ENCODE measurements around the gene PIEZO1.

Gene PIEZO1

DNA sequence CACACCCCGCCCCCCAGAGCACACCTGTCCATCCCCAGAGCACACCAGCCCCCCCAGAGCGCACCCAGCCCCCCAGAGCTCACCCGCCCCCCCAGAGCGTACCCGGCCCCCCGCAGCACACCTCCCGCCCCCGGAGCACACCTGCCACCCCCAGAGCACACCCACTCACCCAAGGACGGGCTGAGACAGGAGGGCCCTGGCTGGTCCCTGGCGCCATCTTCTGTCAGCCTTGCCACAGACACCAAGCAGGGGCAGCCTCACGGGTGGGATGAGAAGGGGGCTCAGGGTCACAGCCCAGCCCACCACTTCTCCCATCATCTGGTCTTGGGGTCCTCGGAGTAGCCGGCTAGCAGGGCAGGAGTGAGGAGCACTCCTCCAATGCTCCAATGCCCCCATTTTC lies 31.8 kb downstream of the PIEZO1 start:
- no peak overlapping the region for H2AFZ ChIP-seq (ENCODE audit: insufficient read depth, low read length, poor library complexity)
- H4K12ac ChIP-seq (ENCODE audit: low read depth, low read length), result no peak overlapping the region
- no peak overlapping the region for H3K9ac ChIP-seq (ENCODE audit: low read length)
- no peaks in the 10 kb centered on the region for H3K27me3 ChIP-seq (ENCODE audit: insufficient read depth, low read length)
- H3K9me3 ChIP-seq (ENCODE audit: insufficient read depth, low read depth, low read length), result peaks cover 2% of the 10 kb centered on the region
- peaks cover 0 to 6% of the 10 kb centered on the region in 2 experiments for H3K4me1 ChIP-seq (ENCODE audit: control insufficient read depth in 1 of 2, insufficient read depth in 2 of 2, low read length in 2 of 2)
- no peak overlapping the region for H3K4ac ChIP-seq (ENCODE audit: low read depth, low read length)
- no peak overlapping the region for H2AK5ac ChIP-seq (ENCODE audit: low read length)
- no peak overlapping the region for H4K91ac ChIP-seq (ENCODE audit: low read depth, low read length)
- no CpG with 5 or more reads among the region's 13 CpGs for WGBS (ENCODE audit: extremely low coverage, insufficient coverage, insufficient read length)
- H4K8ac ChIP-seq (ENCODE audit: low read depth, low read length), result no peak overlapping the region
- H3K79me1 ChIP-seq (ENCODE audit: low read length), result no peaks in the 10 kb centered on the region
- H3K4me3 ChIP-seq (ENCODE audit: low read depth, low read length), result no peak overlapping the region
- no peak overlapping the region for H2BK5ac ChIP-seq (ENCODE audit: low read depth, low read length, poor library complexity)
- no peak for DNase-seq
- H3K18ac ChIP-seq (ENCODE audit: low read length), result no peak overlapping the region
- no peak overlapping the region for H3K14ac ChIP-seq (ENCODE audit: low read length)
- H3K23ac ChIP-seq (ENCODE audit: low read length), result no peak overlapping the region
- H2BK120ac ChIP-seq (ENCODE audit: insufficient read depth, low read length, poor library complexity), result no peak overlapping the region
- no peak overlapping the region for H2BK12ac ChIP-seq (ENCODE audit: low read length)
- H3K4me2 ChIP-seq (ENCODE audit: low read length), result no peak overlapping the region
- peaks cover 2% of the 10 kb centered on the region for H3K79me2 ChIP-seq (ENCODE audit: control insufficient read depth, insufficient read depth, low read length, poor library complexity)
- no peak overlapping the region for H3K27ac ChIP-seq (ENCODE audit: low read depth, low read length)
- peaks cover 4 to 10% of the 10 kb centered on the region in 2 experiments for H3K36me3 ChIP-seq (ENCODE audit: control insufficient read depth in 1 of 2, insufficient read depth in 2 of 2, low read length in 2 of 2)

GRCh38 chr16:88752386-88753002 lies 32.5 kb downstream of the PIEZO1 start:
- no peak overlapping the region for H4K8ac ChIP-seq (ENCODE audit: low read depth, low read length)
- DNase-seq, result no peak
- no peak overlapping the region for H3K27ac ChIP-seq (ENCODE audit: low read depth, low read length)
- no peak overlapping the region for H2BK5ac ChIP-seq (ENCODE audit: low read depth, low read length, poor library complexity)
- H2AK5ac ChIP-seq (ENCODE audit: low read length), result no peak overlapping the region
- no peak overlapping the region for H4K91ac ChIP-seq (ENCODE audit: low read depth, low read length)
- H3K4me2 ChIP-seq (ENCODE audit: low read length), result no peak overlapping the region
- H3K27me3 ChIP-seq (ENCODE audit: insufficient read depth, low read length), result no peaks in the 10 kb centered on the region
- H3K79me1 ChIP-seq (ENCODE audit: low read length), result no peaks in the 10 kb centered on the region
- H2BK12ac ChIP-seq (ENCODE audit: low read length), result no peak overlapping the region
- H3K23ac ChIP-seq (ENCODE audit: low read length), result no peak overlapping the region
- H2BK120ac ChIP-seq (ENCODE audit: insufficient read depth, low read length, poor library complexity), result no peak overlapping the region
- no peak overlapping the region for H3K4ac ChIP-seq (ENCODE audit: low read depth, low read length)
- no peak overlapping the region for H4K12ac ChIP-seq (ENCODE audit: low read depth, low read length)
- H3K14ac ChIP-seq (ENCODE audit: low read length), result no peak overlapping the region
- peaks cover 2% of the 10 kb centered on the region for H3K9me3 ChIP-seq (ENCODE audit: insufficient read depth, low read depth, low read length)
- no peak overlapping the region for H3K4me3 ChIP-seq (ENCODE audit: low read depth, low read length)
- peaks cover 0 to 6% of the 10 kb centered on the region in 2 experiments for H3K4me1 ChIP-seq (ENCODE audit: control insufficient read depth in 1 of 2, insufficient read depth in 2 of 2, low read length in 2 of 2)
- no CpG with 5 or more reads among the region's 16 CpGs for WGBS (ENCODE audit: extremely low coverage, insufficient coverage, insufficient read length)
- H2AFZ ChIP-seq (ENCODE audit: insufficient read depth, low read length, poor library complexity), result no peak overlapping the region
- no peak overlapping the region for H3K9ac ChIP-seq (ENCODE audit: low read length)
- H3K36me3 ChIP-seq (ENCODE audit: control insufficient read depth in 1 of 2, insufficient read depth in 2 of 2, low read length in 2 of 2), result peaks cover 4 to 12% of the 10 kb centered on the region in 2 experiments
- peaks cover 2% of the 10 kb centered on the region for H3K79me2 ChIP-seq (ENCODE audit: control insufficient read depth, insufficient read depth, low read length, poor library complexity)
- no peak overlapping the region for H3K18ac ChIP-seq (ENCODE audit: low read length)

- Histone ChIP-seq H3K4me3 (ENCODE audit: low read depth, low read length) (no peak overlapping the region), H2BK120ac (ENCODE audit: insufficient read depth, low read length, poor library complexity) (no peak overlapping the region), H2AFZ (ENCODE audit: insufficient read depth, low read length, poor library complexity) (no peak overlapping the region), H3K9ac (ENCODE audit: low read length) (no peak overlapping the region), H4K91ac (ENCODE audit: low read depth, low read length) (no peak overlapping the region), H3K27me3 (ENCODE audit: insufficient read depth, low read length) (no peaks in the 10 kb centered on the region), H3K9me3 (ENCODE audit: insufficient read depth, low read depth, low read length) (peaks cover 2% of the 10 kb centered on the region), H3K79me2 (ENCODE audit: control insufficient read depth, insufficient read depth, low read length, poor library complexity) (peaks cover 2% of the 10 kb centered on the region), H3K4me1 (ENCODE audit: control insufficient read depth in 1 of 2, insufficient read depth in 2 of 2, low read length in 2 of 2) (peaks cover 0 to 4% of the 10 kb centered on the region in 2 experiments), H2BK5ac (ENCODE audit: low read depth, low read length, poor library complexity) (no peak overlapping the region), H2BK12ac (ENCODE audit: low read length) (no peak overlapping the region), H3K14ac (ENCODE audit: low read length) (no peak overlapping the region), H4K8ac (ENCODE audit: low read depth, low read length) (no peak overlapping the region), H3K79me1 (ENCODE audit: low read length) (no peaks in the 10 kb centered on the region), H3K36me3 (ENCODE audit: control insufficient read depth in 1 of 2, insufficient read depth in 2 of 2, low read length in 2 of 2) (peaks cover 4 to 14% of the 10 kb centered on the region in 2 experiments), H3K4ac (ENCODE audit: low read depth, low read length) (no peak overlapping the region), H3K23ac (ENCODE audit: low read length) (no peak overlapping the region), H3K27ac (ENCODE audit: low read depth, low read length) (no peak overlapping the region), H2AK5ac (ENCODE audit: low read length) (no peak overlapping the region), H4K12ac (ENCODE audit: low read depth, low read length) (no peak overlapping the region), H3K4me2 (ENCODE audit: low read length) (no peak overlapping the region), H3K18ac (ENCODE audit: low read length) (no peak overlapping the region)
- WGBS (ENCODE audit: extremely low coverage, insufficient coverage, insufficient read length), result no CpG with 5 or more reads among the region's 12 CpGs
- DNase-seq, result no peak
Measured at GRCh38 chr16:88750854-88751253, 34.2 kb downstream of the PIEZO1 start.

- H2AK5ac ChIP-seq (ENCODE audit: low read length), result no peak overlapping the region
- H3K4me1 ChIP-seq (ENCODE audit: control insufficient read depth in 1 of 2, insufficient read depth in 2 of 2, low read length in 2 of 2), result no peaks in the 10 kb centered on the region
- no peak overlapping the region for H2BK12ac ChIP-seq (ENCODE audit: low read length)
Measured at GRCh38 chr16:88749358-88749757, 35.7 kb downstream of the PIEZO1 start.

More at GRCh38 chr16:88749358-88749757, 35.7 kb downstream of the PIEZO1 start:
- no peak overlapping the region for H2BK120ac ChIP-seq (ENCODE audit: insufficient read depth, low read length, poor library complexity)
- H3K36me3 ChIP-seq (ENCODE audit: control insufficient read depth in 1 of 2, insufficient read depth in 2 of 2, low read length in 2 of 2), result peaks cover 4 to 15% of the 10 kb centered on the region in 2 experiments
- H3K4ac ChIP-seq (ENCODE audit: low read depth, low read length), result no peak overlapping the region
- WGBS (ENCODE audit: extremely low coverage, insufficient coverage, insufficient read length), result no CpG with 5 or more reads among the region's 26 CpGs
- no peak overlapping the region for H4K8ac ChIP-seq (ENCODE audit: low read depth, low read length)
- no peak overlapping the region for H3K4me2 ChIP-seq (ENCODE audit: low read length)
- H3K9ac ChIP-seq (ENCODE audit: low read length), result no peak overlapping the region
- no peak overlapping the region for H4K91ac ChIP-seq (ENCODE audit: low read depth, low read length)
- H3K4me3 ChIP-seq (ENCODE audit: low read depth, low read length), result no peak overlapping the region
- no peak overlapping the region for H2AFZ ChIP-seq (ENCODE audit: insufficient read depth, low read length, poor library complexity)
- H3K27me3 ChIP-seq (ENCODE audit: insufficient read depth, low read length), result no peaks in the 10 kb centered on the region
- no peak overlapping the region for H3K14ac ChIP-seq (ENCODE audit: low read length)
- H3K23ac ChIP-seq (ENCODE audit: low read length), result no peak overlapping the region
- no peaks in the 10 kb centered on the region for H3K79me1 ChIP-seq (ENCODE audit: low read length)
- H2BK5ac ChIP-seq (ENCODE audit: low read depth, low read length, poor library complexity), result no peak overlapping the region
- H3K18ac ChIP-seq (ENCODE audit: low read length), result no peak overlapping the region
- no peak for DNase-seq
- H4K12ac ChIP-seq (ENCODE audit: low read depth, low read length), result no peak overlapping the region
- peaks cover 2% of the 10 kb centered on the region for H3K9me3 ChIP-seq (ENCODE audit: insufficient read depth, low read depth, low read length)
- H3K27ac ChIP-seq (ENCODE audit: low read depth, low read length), result no peak overlapping the region
- H3K79me2 ChIP-seq (ENCODE audit: control insufficient read depth, insufficient read depth, low read length, poor library complexity), result no peaks in the 10 kb centered on the region

Measured in trophoblast cell (in vitro differentiated cells and primary cell).